Endothelial cell of umbilical vein (primary cell): ENCODE measurements around the gene SDC3. TPM values are rescaled to one million over a fixed set of nuclear protein-coding genes. Genes with fewer than 3 reads are reported as not detected.

Experiments used
- BruUV-seq: library from RNA; stranded (reverse); fragments of 400-500 nt; replicated peaks from 2 replicates; lab custom pipeline; 2021; lab: Mats Ljungman, UMichigan
- CTCF ChIA-PET: fragments of 300-600, 350-600 bp; sonication (Branson Sonifier 250); formaldehyde crosslinking; loops from one replicate; lab custom pipeline; 2021; ENCODE audit warnings: antibody characterized with exemption, inconsistent platforms; lab: Charles Lee
- POLR2A ChIA-PET: fragments of 300-600, 350-600 bp; sonication (Branson Sonifier 250); formaldehyde crosslinking; loops from one replicate; lab custom pipeline; 2021; ENCODE audit warnings: antibody characterized with exemption, inconsistent platforms; lab: Charles Lee
- DNase-seq: peaks from one replicate; pipeline ENCODE4 v3.0.0-alpha.2; 2011; ENCODE audit warnings: low read depth, low spot score
- FAIRE-seq: peaks from 2 replicates; lab custom pipeline; 2011; peaks lifted over from hg19 to GRCh38; lab: Jason Lieb, UNC
- H2AFZ ChIP-seq: 2 replicates; pipeline ENCODE4 v1.6.0; 2012; ENCODE audit warnings: low read depth, low read length, control low read depth, inconsistent platforms
- H3K27ac ChIP-seq: 2 replicates; pipeline ENCODE4 v1.5.1; 2011; ENCODE audit warnings: low read depth, mild to moderate bottlenecking, control low read depth, low read length, moderate library complexity; ENCODE audit not compliant: insufficient read depth
- H3K27me3 ChIP-seq, 2 experiments: 2 replicates each; pipeline versions ENCODE4 v1.6.0 to v1.6.1; 2011; ENCODE audit warnings: low read length in 2 of 2, mixed read lengths in 1 of 2; ENCODE audit not compliant: control insufficient read depth in 2 of 2, insufficient read depth in 2 of 2
- H3K36me3 ChIP-seq, 2 experiments: 2 replicates in 1 of 2; 3 replicates in 1 of 2; pipeline ENCODE4 v1.5.1; 2011; ENCODE audit warnings: low read length in 2 of 2, mild to moderate bottlenecking in 1 of 2, moderate library complexity in 1 of 2; ENCODE audit not compliant: control insufficient read depth in 2 of 2, insufficient read depth in 2 of 2; ENCODE audit errors: extremely low read depth in 1 of 2
- H3K4me1 ChIP-seq: 3 replicates; pipeline ENCODE4 v1.5.1; 2011; ENCODE audit warnings: mild to moderate bottlenecking, low read length; ENCODE audit not compliant: control insufficient read depth, insufficient read depth; ENCODE audit errors: extremely low read depth
- H3K4me2 ChIP-seq: 2 replicates; pipeline ENCODE4 v1.6.1; 2011; ENCODE audit warnings: low read length, control low read depth, mixed read lengths; ENCODE audit not compliant: insufficient read depth
- H3K4me3 ChIP-seq, 3 experiments: fragments of 200-600 bp in 1 of 3; sonication (generic), shearing (Covaris generic) in 1 of 3; replicated peaks in 1 of 3; 2 replicates each; pipeline ENCODE4 v1.5.1; 2011 to 2016; ENCODE audit warnings: control low read depth in 3 of 3, low read length in 3 of 3, mild to moderate bottlenecking in 2 of 3, inconsistent platforms in 1 of 3, low read depth in 1 of 3, moderate library complexity in 1 of 3; ENCODE audit not compliant: insufficient read depth in 1 of 3
- H3K79me2 ChIP-seq: 2 replicates; pipeline ENCODE4 v1.6.0; 2012; ENCODE audit warnings: low read length, inconsistent platforms; ENCODE audit not compliant: control insufficient read depth, insufficient read depth
- H3K9ac ChIP-seq: replicated peaks from 2 replicates; pipeline ENCODE3; 2011; ENCODE audit warnings: low read length, control low read depth; ENCODE audit not compliant: insufficient read depth; ENCODE audit errors: extremely low read depth
- H3K9me1 ChIP-seq: replicated peaks from 3 replicates; pipeline ENCODE4 v1.6.0; 2011; ENCODE audit warnings: mild to moderate bottlenecking, low read length; ENCODE audit not compliant: control insufficient read depth, insufficient read depth; ENCODE audit errors: extremely low read depth
- H3K9me3 ChIP-seq: replicated peaks from 2 replicates; pipeline ENCODE4 v1.5.1; 2012; ENCODE audit warnings: low read length, inconsistent platforms; ENCODE audit not compliant: control insufficient read depth, insufficient read depth
- H4K20me1 ChIP-seq: replicated peaks from 2 replicates; pipeline ENCODE3; 2011; ENCODE audit warnings: mild to moderate bottlenecking, low read length; ENCODE audit not compliant: control insufficient read depth, insufficient read depth; ENCODE audit errors: extremely low read depth
- EZH2 ChIP-seq: IDR thresholded peaks from 2 replicates; pipeline ENCODE4 v1.6.1; 2012; ENCODE audit warnings: borderline replicate concordance, low read depth, mild to moderate bottlenecking, moderate library complexity, low read length, inconsistent platforms; ENCODE audit not compliant: severe bottlenecking
- FOS ChIP-seq: IDR thresholded peaks from 2 replicates; pipeline ENCODE4 v1.6.1; 2011; ENCODE audit warnings: mild to moderate bottlenecking, low read length, moderate library complexity, borderline replicate concordance; ENCODE audit not compliant: insufficient read depth
- JUN ChIP-seq: IDR thresholded peaks from 2 replicates; pipeline ENCODE4 v1.6.1; 2011; ENCODE audit warnings: borderline replicate concordance, low read depth; ENCODE audit not compliant: insufficient read length, insufficient read depth
- POLR2A ChIP-seq: IDR thresholded peaks from 2 replicates; pipeline ENCODE4 v1.6.1; 2012; ENCODE audit warnings: low read depth, mild to moderate bottlenecking, control low read depth, low read length
- POLR2AphosphoS5 ChIP-seq: IDR thresholded peaks from 2 replicates; pipeline ENCODE4 v1.6.1; 2012; ENCODE audit warnings: low read depth, mild to moderate bottlenecking, control low read depth, low read length, moderate library complexity; ENCODE audit not compliant: insufficient read depth
- dilution Hi-C: fragments of 300-500 bp; cut with MboI; formaldehyde crosslinking; loops from one replicate; pipeline ENCODE4 v1.15.0; 2019; ENCODE audit warnings: low sequenced_read_pairs; ENCODE audit not compliant: extremely low pct_ligation_motif_present
- intact Hi-C: fragments of 100-400 bp; cut with micrococcal nuclease; formaldehyde crosslinking; loops from one replicate; pipeline ENCODE4 v1.10.0; 2022
- polyA plus RNA-seq, 4 experiments: library from polyadenylated mRNA; depleted of rRNA in 3 of 4; stranded (reverse) in 3 of 4; unstranded in 1 of 4; fragments of >200 nt; gene quantifications; 2 replicates each; pipeline versions ENCODE4 v1.2.1 to v1.2.3, GENCODE V29; 2011 to 2012; ENCODE audit warnings: missing spikeins in 1 of 4
- total RNA-seq: library from RNA; stranded (reverse); gene quantifications from 2 replicates; pipeline ENCODE4 v1.2.3, GENCODE V29; 2021
- TF ChIP-seq, protein P1 (sequence below): IDR thresholded peaks from 2 replicates; pipeline ENCODE4 v1.6.1; 2011; ENCODE audit not compliant: insufficient read depth, insufficient read length

Gene SDC3
- total and polyA plus RNA-seq, 2 donors (not counting 3 experiments of a cell fraction or from before 2014, with no cell fraction given): 7.1 to 25.9 TPM

DNA sequence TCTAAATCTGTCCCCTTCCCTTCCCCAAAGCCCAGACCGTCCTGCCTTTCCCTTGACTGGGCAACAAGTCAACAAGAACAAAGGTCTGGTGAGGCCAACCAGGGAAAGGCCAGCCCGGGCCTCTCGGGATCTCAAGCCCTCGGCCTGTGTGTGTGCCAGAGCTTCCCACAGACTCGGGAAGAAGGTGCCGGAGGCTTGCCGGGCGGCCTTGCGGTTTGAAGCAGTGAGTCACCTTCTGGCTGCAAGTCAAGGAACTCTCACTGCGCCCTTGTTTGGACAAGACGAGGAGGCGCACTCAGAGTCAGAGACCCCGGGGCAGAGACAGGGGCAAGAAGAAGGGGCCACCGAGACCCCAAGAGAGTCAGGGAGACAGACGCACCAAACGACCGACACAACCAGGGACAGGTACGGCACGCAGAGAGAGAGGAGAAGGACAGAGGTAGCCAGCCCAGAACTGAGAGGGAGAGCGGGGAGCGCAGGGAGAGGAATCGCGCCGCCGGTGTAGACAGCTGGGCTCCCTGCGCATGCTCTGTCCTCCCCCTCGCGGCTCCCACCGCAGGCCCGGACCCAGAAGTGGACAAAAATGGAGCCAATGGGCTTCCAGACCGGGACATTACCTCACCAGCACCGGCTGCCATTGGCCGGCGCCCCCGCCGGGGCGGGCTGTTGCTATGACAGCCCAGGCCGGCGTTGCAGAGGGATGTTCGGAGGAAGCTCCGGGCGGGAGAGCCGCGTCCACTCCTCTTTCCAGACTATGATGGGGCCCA lies 84.4 kb downstream of the SDC3 start:
- peak; percentile 98 for DNase-seq
- Histone ChIP-seq H3K9ac (peak overlapping the region; percentile 76), H3K4me1 (peaks cover 10% of the 10 kb centered on the region), H2AFZ (peak overlapping the region; percentile 83), H3K4me3 (peak overlapping the region in 2 of 3 experiments; percentile 39 to 40), H3K9me1 (no peaks in the 10 kb centered on the region), H4K20me1 (no peaks in the 10 kb centered on the region), H3K36me3 (no peaks in the 10 kb centered on the region), H3K9me3 (no peaks in the 10 kb centered on the region), H3K27me3 (peaks cover 27% of the 10 kb centered on the region in 2 experiments), H3K4me2 (peak overlapping the region; percentile 62), H3K79me2 (no peaks in the 10 kb centered on the region), H3K27ac (peak overlapping the region; percentile 80)
- CTCF ChIA-PET: interaction anchor here (1.0 to 4.3 kb wide), 10 partner anchors 8 to 87 kb away, joined by 3 to 47 read pairs (median 4); no protein-coding TSS in a partner anchor
- intact Hi-C loops (loop anchor here (1.0 kb wide), 3 partner anchors 9 to 17 kb away; no protein-coding TSS in a partner anchor), dilution Hi-C loops (loop anchor here (25.0 kb wide), 1 partner anchor 88 kb away; the partner anchor contains the start of gene SDC3)
- peak; percentile 89 for TF ChIP-seq FOS
- no peak for TF ChIP-seq EZH2
- TF ChIP-seq POLR2AphosphoS5: peak; percentile 47
- TF ChIP-seq JUN: peak; percentile 66
- TF ChIP-seq, protein P1, sequence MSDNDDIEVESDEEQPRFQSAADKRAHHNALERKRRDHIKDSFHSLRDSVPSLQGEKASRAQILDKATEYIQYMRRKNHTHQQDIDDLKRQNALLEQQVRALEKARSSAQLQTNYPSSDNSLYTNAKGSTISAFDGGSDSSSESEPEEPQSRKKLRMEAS: no peak
- peak; percentile 73 for TF ChIP-seq POLR2A
- POLR2A ChIA-PET: interaction anchor here (0.8 to 2.8 kb wide), 3 partner anchors 17 to 23 kb away, joined by 3 to 15 read pairs (median 9); no protein-coding TSS in a partner anchor
- peak; percentile 99 for FAIRE-seq
- TSS peak; percentile 100 for BruUV-seq
